ENCODE measurements around the gene NEK1.

- no peak for TF ChIP-seq CTCF (IDR thresholded peaks at IDR 0.05; ENCODE audit: borderline replicate concordance, extremely low read depth, low read length, poor library complexity, severe bottlenecking)
- TF ChIP-seq EZH2 (IDR thresholded peaks at IDR 0.05; ENCODE audit: borderline replicate concordance, low read depth, low read length, severe bottlenecking) = no peak
Observed at GRCh38 chr4:169625886-169626285, 13.5 kb upstream of the NEK1 start.
